Stomach (tissue), 19 donors: ENCODE data around the gene CLCA4. TPM values are rescaled to one million over a fixed set of nuclear protein-coding genes. Genes with fewer than 3 reads are reported as not detected.

Source experiments
- DNase-seq, 2 donors: peaks; one replicate each; pipeline versions ENCODE4 v3.0.0 to v3.0.0-alpha.2; 2013 to 2019
- H3K27ac ChIP-seq, 5 donors: fragments of 200-600 bp in 4 of 5; sonication (generic) in 4 of 5; one replicate each; pipeline ENCODE4 v1.5.1; 2013 to 2019; ENCODE audit warnings: mild to moderate bottlenecking in 1 of 5, moderate library complexity in 1 of 5
- H3K27me3 ChIP-seq, 3 donors: fragments of 200-600 bp; sonication (generic); one replicate each; pipeline ENCODE4 v1.5.1; 2017 to 2019; ENCODE audit warnings: mixed run types in 1 of 3
- H3K36me3 ChIP-seq, 4 donors: fragments of 200-600 bp; sonication (generic); 1 replicate in 3 of 4; 2 replicates in 1 of 4; pipeline ENCODE4 v1.5.1; 2016 to 2019
- H3K4me1 ChIP-seq, 4 donors: fragments of 200-600 bp; sonication (generic); one replicate each; pipeline ENCODE4 v1.5.1; 2016 to 2019
- H3K4me3 ChIP-seq, 4 donors: fragments of 200-600 bp; sonication (generic) in 3 of 4; one replicate each; pipeline ENCODE4 v1.5.1; 2016 to 2019; ENCODE audit warnings: mild to moderate bottlenecking in 1 of 4
- H3K9me3 ChIP-seq, 4 donors: fragments of 200-600 bp; sonication (generic); one replicate each; pipeline ENCODE4 v1.5.1; 2016 to 2019
- EP300 ChIP-seq: sonication (generic); formaldehyde crosslinking; IDR thresholded peaks from one replicate; pipeline ENCODE4 v1.6.1; 2017; ENCODE audit warnings: antibody characterized with exemption
- POLR2A ChIP-seq, 4 donors: fragments of 450-650 bp; IDR thresholded peaks; one replicate each; pipeline ENCODE4 v1.6.1; 2016; ENCODE audit warnings: antibody characterized with exemption in 4 of 4, control low read depth in 2 of 4, mild to moderate bottlenecking in 1 of 4, moderate library complexity in 1 of 4
- POLR2AphosphoS5 ChIP-seq, 3 donors: sonication (generic); formaldehyde crosslinking; IDR thresholded peaks; one replicate each; pipeline ENCODE4 v1.6.1; 2016; ENCODE audit warnings: antibody characterized with exemption in 3 of 3
- WGBS, 5 donors: extraction: QIAGEN DNeasy Blood & Tissue Kit in 3 of 5; methylation state at CpG; one replicate each; pipeline versions ENCODE4 v1.1.5 to v1.1.7; 2013 to 2018; 5-methylcytosine and 5-hydroxymethylcytosine counted together
- intact Hi-C: fragments of 100-400 bp; cut with DNase I; formaldehyde crosslinking; loops from one replicate; pipeline ENCODE4 v1.15.1; 2023; ENCODE audit warnings: low total_unique reads
- long read RNA-seq, 10 donors: transcript quantifications; one replicate each; lab custom pipeline, GENCODE V29; 2026
- polyA plus RNA-seq, 3 donors: library from polyadenylated mRNA; stranded (reverse); fragments of 200-250 nt; gene quantifications; one replicate each; pipeline ENCODE4 v1.2.3, GENCODE V29; 2013
- total RNA-seq, 5 donors: library from RNA; depleted of rRNA; stranded (reverse); fragments of >200 nt; gene quantifications; one replicate each; pipeline versions ENCODE4 v1.1.0 to v1.2.3, GENCODE V29; 2014 to 2016
- TF ChIP-seq, protein P1 (sequence below), 7 experiments: fragments of 450-650 bp in 4 of 7; fragments of 200-600 bp in 3 of 7; sonication (generic) in 3 of 7; IDR thresholded peaks; one replicate each; pipeline ENCODE4 v1.5.1; 2016 to 2019; ENCODE audit warnings: antibody characterized with exemption in 7 of 7, control low read depth in 2 of 7, mild to moderate bottlenecking in 1 of 7
- donor health status: healthy with polysubstance abuse.
- donor health status: Bipolar disorder and iron deficiency.
- donor health status: healthy.

CLCA4 gene, protein sequence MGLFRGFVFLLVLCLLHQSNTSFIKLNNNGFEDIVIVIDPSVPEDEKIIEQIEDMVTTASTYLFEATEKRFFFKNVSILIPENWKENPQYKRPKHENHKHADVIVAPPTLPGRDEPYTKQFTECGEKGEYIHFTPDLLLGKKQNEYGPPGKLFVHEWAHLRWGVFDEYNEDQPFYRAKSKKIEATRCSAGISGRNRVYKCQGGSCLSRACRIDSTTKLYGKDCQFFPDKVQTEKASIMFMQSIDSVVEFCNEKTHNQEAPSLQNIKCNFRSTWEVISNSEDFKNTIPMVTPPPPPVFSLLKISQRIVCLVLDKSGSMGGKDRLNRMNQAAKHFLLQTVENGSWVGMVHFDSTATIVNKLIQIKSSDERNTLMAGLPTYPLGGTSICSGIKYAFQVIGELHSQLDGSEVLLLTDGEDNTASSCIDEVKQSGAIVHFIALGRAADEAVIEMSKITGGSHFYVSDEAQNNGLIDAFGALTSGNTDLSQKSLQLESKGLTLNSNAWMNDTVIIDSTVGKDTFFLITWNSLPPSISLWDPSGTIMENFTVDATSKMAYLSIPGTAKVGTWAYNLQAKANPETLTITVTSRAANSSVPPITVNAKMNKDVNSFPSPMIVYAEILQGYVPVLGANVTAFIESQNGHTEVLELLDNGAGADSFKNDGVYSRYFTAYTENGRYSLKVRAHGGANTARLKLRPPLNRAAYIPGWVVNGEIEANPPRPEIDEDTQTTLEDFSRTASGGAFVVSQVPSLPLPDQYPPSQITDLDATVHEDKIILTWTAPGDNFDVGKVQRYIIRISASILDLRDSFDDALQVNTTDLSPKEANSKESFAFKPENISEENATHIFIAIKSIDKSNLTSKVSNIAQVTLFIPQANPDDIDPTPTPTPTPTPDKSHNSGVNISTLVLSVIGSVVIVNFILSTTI
- total RNA-seq (1 to 10 TPM in 1 of 5 donors, not detected in 4; 1.1 TPM), polyA plus RNA-seq (100 to 1,000 TPM in 1 of 3 donors, under 1 TPM in 1, not detected in 1; 0.46 to 142 TPM)
- long read RNA-seq, donor 1: 0 reads
- long read RNA-seq, donor 2: 0 reads
- long read RNA-seq, donor 3: 0 reads
- long read RNA-seq, donor 4: 0 reads
- long read RNA-seq, donor 5: 0 reads
- long read RNA-seq, donor 6: 0 reads
- long read RNA-seq, donor 7: 0 reads
- long read RNA-seq, donor 8: 0 reads
- long read RNA-seq, donor 9: 0 reads
- long read RNA-seq, donor 10: 0 reads

DNA sequence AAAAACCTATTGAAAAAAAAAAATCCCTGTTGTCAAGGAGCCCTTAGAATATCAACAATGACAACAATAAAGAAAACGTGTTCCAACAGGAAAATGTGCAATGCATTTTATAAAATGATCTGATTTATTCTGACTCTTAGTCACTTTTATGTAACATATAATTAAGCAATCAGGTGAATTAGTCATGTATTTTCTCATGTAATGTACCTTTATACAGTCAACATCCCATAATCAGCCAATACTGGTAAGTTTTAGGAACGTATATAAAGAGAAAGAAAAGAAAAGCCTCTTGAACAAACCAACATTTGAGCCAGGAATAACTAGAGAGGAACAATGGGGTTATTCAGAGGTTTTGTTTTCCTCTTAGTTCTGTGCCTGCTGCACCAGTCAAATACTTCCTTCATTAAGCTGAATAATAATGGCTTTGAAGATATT lies at the start of gene CLCA4:
CLCA4 (plus strand) TSS at position 292 of the 435 bp plus-strand sequence; CDS start at position 334, 42 bp downstream.
- no peak for DNase-seq
- WGBS, 5 donors: 16 to 30% (median 21%) methylated on average over 2 of the region's 2 CpGs
- H3K36me3 ChIP-seq: no peaks in the 10 kb centered on the region
- no peaks in the 10 kb centered on the region for H3K4me1 ChIP-seq
- TF ChIP-seq POLR2A (IDR thresholded peaks at IDR 0.05) (no peak), EP300 (no peak), POLR2AphosphoS5 (IDR thresholded peaks at IDR 0.05) (no peak)
- TF ChIP-seq, protein P1, sequence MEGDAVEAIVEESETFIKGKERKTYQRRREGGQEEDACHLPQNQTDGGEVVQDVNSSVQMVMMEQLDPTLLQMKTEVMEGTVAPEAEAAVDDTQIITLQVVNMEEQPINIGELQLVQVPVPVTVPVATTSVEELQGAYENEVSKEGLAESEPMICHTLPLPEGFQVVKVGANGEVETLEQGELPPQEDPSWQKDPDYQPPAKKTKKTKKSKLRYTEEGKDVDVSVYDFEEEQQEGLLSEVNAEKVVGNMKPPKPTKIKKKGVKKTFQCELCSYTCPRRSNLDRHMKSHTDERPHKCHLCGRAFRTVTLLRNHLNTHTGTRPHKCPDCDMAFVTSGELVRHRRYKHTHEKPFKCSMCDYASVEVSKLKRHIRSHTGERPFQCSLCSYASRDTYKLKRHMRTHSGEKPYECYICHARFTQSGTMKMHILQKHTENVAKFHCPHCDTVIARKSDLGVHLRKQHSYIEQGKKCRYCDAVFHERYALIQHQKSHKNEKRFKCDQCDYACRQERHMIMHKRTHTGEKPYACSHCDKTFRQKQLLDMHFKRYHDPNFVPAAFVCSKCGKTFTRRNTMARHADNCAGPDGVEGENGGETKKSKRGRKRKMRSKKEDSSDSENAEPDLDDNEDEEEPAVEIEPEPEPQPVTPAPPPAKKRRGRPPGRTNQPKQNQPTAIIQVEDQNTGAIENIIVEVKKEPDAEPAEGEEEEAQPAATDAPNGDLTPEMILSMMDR (IDR thresholded peaks at IDR 0.05): no peak
- H3K4me3 ChIP-seq: no peak within 1 kb of the TSS
- intact Hi-C loops: no loop called here
- H3K27me3 ChIP-seq: no peaks in the 10 kb centered on the region
- H3K9me3 ChIP-seq: no peaks in the 10 kb centered on the region
- H3K27ac ChIP-seq: no peak within 1 kb of the TSS

DNA sequence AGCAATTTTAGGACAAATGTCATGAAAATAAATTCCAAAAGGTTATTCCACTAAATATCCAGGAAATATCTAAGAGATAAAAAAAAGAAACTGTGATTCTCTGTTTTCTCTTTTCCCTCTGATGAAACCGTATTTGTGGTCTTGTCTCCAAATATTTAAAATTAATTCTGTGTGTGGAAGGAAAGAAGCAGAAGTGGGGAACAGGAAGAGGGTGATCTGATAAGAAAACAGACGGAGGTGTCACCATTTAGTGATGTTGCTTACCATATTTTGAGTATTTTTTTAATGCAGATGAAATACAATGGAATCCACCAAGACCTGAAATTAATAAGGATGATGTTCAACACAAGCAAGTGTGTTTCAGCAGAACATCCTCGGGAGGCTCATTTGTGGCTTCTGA lies 48.6 kb upstream of the CLCA4 start:
- H3K4me1 ChIP-seq: peaks cover 0 to 22% (median 7%) of the 10 kb centered on the region in 4 donors

DNA sequence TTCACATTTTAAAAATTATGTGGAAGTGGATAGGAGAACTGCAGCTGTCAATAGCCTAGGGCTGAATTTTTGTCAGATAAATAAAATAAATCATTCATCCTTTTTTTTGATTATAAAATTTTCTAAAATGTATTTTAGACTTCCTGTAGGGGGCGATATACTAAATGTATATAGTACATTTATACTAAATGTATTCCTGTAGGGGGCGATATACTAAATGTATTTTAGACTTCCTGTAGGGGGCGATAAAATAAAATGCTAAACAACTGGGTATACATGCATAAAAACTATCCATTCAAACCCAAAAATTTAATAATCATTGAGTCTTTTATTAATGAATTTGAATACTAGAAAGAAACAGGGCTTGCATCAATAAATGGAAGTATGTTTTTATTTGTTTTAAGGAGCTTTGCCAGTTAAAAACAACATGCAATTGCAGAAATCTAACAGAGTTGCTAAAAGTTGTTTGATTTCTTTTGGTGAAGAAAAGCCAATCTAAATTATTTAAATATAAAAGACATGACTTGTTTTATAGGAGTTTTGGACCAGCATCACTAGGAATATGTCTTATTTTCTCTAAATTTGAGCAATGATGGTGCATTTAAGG lies 46.8 kb upstream of the CLCA4 start:
- Histone ChIP-seq H3K27me3 (peaks cover 0 to 8% (median 0%) of the 10 kb centered on the region in 3 donors), H3K4me3 (no peak overlapping the region), H3K27ac (no peak overlapping the region), H3K36me3 (no peaks in the 10 kb centered on the region), H3K4me1 (peaks cover 6 to 40% (median 14%) of the 10 kb centered on the region in 4 donors), H3K9me3 (no peaks in the 10 kb centered on the region)
- 13 to 20% (median 14%) methylated on average over 3 of the region's 3 CpGs for WGBS, 5 donors
- TF ChIP-seq EP300 (no peak), POLR2A (IDR thresholded peaks at IDR 0.05) (no peak), POLR2AphosphoS5 (IDR thresholded peaks at IDR 0.05) (no peak)
- TF ChIP-seq, protein P1 (IDR thresholded peaks at IDR 0.05): peak in 5 of 7 experiments; percentile 34 to 96 (median 63)
- no peak for DNase-seq
- intact Hi-C loops: loop anchor here (10.0 kb wide), 1 partner anchor 125 kb away; no protein-coding TSS in a partner anchor

More for the DNA sequence above, 48.6 kb upstream of the CLCA4 start:
- Histone ChIP-seq H3K4me3 (no peak overlapping the region), H3K36me3 (no peaks in the 10 kb centered on the region), H3K27me3 (peaks cover 0 to 5% (median 0%) of the 10 kb centered on the region in 3 donors), H3K9me3 (no peaks in the 10 kb centered on the region), H3K27ac (no peak overlapping the region)
- 65 to 72% (median 69%) methylated on average over 3 of the region's 3 CpGs for WGBS, 5 donors
- intact Hi-C loops: no loop called here
- DNase-seq: no peak
- no peak for TF ChIP-seq EP300
- TF ChIP-seq POLR2AphosphoS5 (IDR thresholded peaks at IDR 0.05): no peak
- TF ChIP-seq, protein P1 (IDR thresholded peaks at IDR 0.05): no peak
- no peak for TF ChIP-seq POLR2A (IDR thresholded peaks at IDR 0.05)
